ENCODE measurements around the gene OBSCN. TPM values are rescaled to one million over a fixed set of nuclear protein-coding genes. Genes with fewer than 3 reads are reported as not detected.

The OBSCN gene
- total and polyA plus RNA-seq, 2 of the 4 experiments (the other 2 are of a cell fraction), result 4.1 to 9.5 TPM

GRCh38 chr1:228182296-228183030 lies 25.4 kb upstream of the OBSCN start:
- Histone ChIP-seq H3K79me1 (ENCODE audit: low read depth in 1 of 2, low read length in 2 of 2) (peaks cover 6 to 14% of the 10 kb centered on the region in 2 experiments; a peak in 3 of 4 replicates), H3K9me1 (ENCODE audit: insufficient read depth, low read length) (peaks cover 18% of the 10 kb centered on the region), H3K14ac (replicated peaks; ENCODE audit: low read depth, low read length) (no peak overlapping the region), H4K91ac (ENCODE audit: insufficient read depth, low read depth, low read length) (no peak overlapping the region), H3K23ac (ENCODE audit: low read depth, low read length) (no peak overlapping the region), H3K18ac (ENCODE audit: low read depth, low read length) (no peak overlapping the region), H4K5ac (ENCODE audit: low read depth, low read length) (no peak overlapping the region), H3K27ac (ENCODE audit: insufficient read depth, low read length) (no peak overlapping the region), H3K36me3 (ENCODE audit: control insufficient read depth, insufficient read depth, low read length) (no peaks in the 10 kb centered on the region), H2AK5ac (ENCODE audit: low read depth, low read length) (no peak overlapping the region), H3K4me1 (ENCODE audit: control insufficient read depth, insufficient read depth, low read length) (peaks cover 11% of the 10 kb centered on the region), H2AFZ (replicated peaks; ENCODE audit: low read length, poor library complexity) (no peak overlapping the region), H2BK120ac (ENCODE audit: low read depth, low read length) (no peak overlapping the region), H3K56ac (ENCODE audit: extremely low read depth, insufficient read depth, low read length) (no peak overlapping the region), H4K20me1 (ENCODE audit: insufficient read depth, low read length) (no peaks in the 10 kb centered on the region), H3K9me3 (ENCODE audit: control insufficient read depth, insufficient read depth, low read length) (0 out of 2 replicates have a peak, but pooled peaks cover 2% of the 10 kb centered on the region), H2BK20ac (ENCODE audit: low read depth, low read length) (no peak overlapping the region), H3K27me3 (ENCODE audit: control insufficient read depth, insufficient read depth, low read length) (no peaks in the 10 kb centered on the region), H3K4me2 (ENCODE audit: low read depth, low read length) (no peak overlapping the region), H2BK15ac (ENCODE audit: low read depth, low read length) (no peak overlapping the region), H2BK5ac (ENCODE audit: low read depth, low read length, poor library complexity, severe bottlenecking) (no peak overlapping the region), H3K4me3 (ENCODE audit: insufficient read depth, low read depth, low read length) (no peak overlapping the region), H3K9ac (ENCODE audit: low read depth, low read length) (no peak overlapping the region), H3K4ac (ENCODE audit: low read depth, low read length) (no peak overlapping the region), H4K8ac (ENCODE audit: low read depth in 2 of 2, low read length in 2 of 2) (no peak overlapping the region), H2AK9ac (replicated peaks; ENCODE audit: low read depth, low read length, poor library complexity) (no peak overlapping the region)
- ATAC-seq (ENCODE audit: low read depth) (no peak), DNase-seq (no peak)
- CTCF ChIA-PET, result no interaction called here
- no TSS peak for BruUV-seq (replicated peaks)
- intact Hi-C loops (cut with micrococcal nuclease), result no loop called here
- WGBS, 2 experiments (ENCODE audit: extremely low coverage in 2 of 2, insufficient read length in 1 of 2), result 93 to 100% methylated on average over 3 to 7 of the region's 32 CpGs
- dilution Hi-C loops (cut with HindIII; ENCODE audit: low sequenced_read_pairs, unreplicated experiment), result no loop called here
- TF ChIP-seq CHD1 (IDR thresholded peaks at IDR 0.05; ENCODE audit: low read depth, low read length) (no peak), RFX5 (IDR thresholded peaks at IDR 0.05; ENCODE audit: low read depth, low read length) (no peak), USF2 (IDR thresholded peaks at IDR 0.05; ENCODE audit: low read depth, low read length) (no peak), MAZ (IDR thresholded peaks at IDR 0.05; ENCODE audit: borderline replicate concordance, low read depth, low read length) (no peak), POLR2A (IDR thresholded peaks at IDR 0.05; ENCODE audit: low read depth, low read length) (no peak)
- in situ Hi-C loops (cut with MboI; ENCODE audit: low sequenced_read_pairs), result no loop called here
- POLR2A ChIA-PET (ENCODE audit: unreplicated experiment), result no interaction called here
